ENCODE measurements around the gene KDM1B. TPM values are rescaled to one million over a fixed set of nuclear protein-coding genes. Genes with fewer than 3 reads are reported as not detected.

The KDM1B gene
- total RNA-seq, 4 donors from 2014 or later, result 28.3 to 32.5 (median 29.6) TPM

GRCh38 chr6:18177286-18177965 is 22.2 kb downstream of the KDM1B start:
- TF ChIP-seq, protein P1, sequence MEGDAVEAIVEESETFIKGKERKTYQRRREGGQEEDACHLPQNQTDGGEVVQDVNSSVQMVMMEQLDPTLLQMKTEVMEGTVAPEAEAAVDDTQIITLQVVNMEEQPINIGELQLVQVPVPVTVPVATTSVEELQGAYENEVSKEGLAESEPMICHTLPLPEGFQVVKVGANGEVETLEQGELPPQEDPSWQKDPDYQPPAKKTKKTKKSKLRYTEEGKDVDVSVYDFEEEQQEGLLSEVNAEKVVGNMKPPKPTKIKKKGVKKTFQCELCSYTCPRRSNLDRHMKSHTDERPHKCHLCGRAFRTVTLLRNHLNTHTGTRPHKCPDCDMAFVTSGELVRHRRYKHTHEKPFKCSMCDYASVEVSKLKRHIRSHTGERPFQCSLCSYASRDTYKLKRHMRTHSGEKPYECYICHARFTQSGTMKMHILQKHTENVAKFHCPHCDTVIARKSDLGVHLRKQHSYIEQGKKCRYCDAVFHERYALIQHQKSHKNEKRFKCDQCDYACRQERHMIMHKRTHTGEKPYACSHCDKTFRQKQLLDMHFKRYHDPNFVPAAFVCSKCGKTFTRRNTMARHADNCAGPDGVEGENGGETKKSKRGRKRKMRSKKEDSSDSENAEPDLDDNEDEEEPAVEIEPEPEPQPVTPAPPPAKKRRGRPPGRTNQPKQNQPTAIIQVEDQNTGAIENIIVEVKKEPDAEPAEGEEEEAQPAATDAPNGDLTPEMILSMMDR (IDR thresholded peaks at IDR 0.05), result no peak
- TF ChIP-seq POLR2A (IDR thresholded peaks at IDR 0.05) (no peak), POLR2AphosphoS5 (IDR thresholded peaks at IDR 0.05) (no peak), EP300 (IDR thresholded peaks at IDR 0.05) (no peak)
- H3K36me3 ChIP-seq, result peaks cover 17% of the 10 kb centered on the region
- H3K4me1 ChIP-seq, result no peaks in the 10 kb centered on the region
- no peaks in the 10 kb centered on the region for H3K27me3 ChIP-seq
- no peak for DNase-seq (ENCODE audit: low spot score in 2 of 2)
- no peaks in the 10 kb centered on the region for H3K9me3 ChIP-seq
- no peak overlapping the region for H3K4me3 ChIP-seq
- H3K27ac ChIP-seq, result no peak overlapping the region
- WGBS, result 83% methylated on average over 4 of the region's 4 CpGs

DNA sequence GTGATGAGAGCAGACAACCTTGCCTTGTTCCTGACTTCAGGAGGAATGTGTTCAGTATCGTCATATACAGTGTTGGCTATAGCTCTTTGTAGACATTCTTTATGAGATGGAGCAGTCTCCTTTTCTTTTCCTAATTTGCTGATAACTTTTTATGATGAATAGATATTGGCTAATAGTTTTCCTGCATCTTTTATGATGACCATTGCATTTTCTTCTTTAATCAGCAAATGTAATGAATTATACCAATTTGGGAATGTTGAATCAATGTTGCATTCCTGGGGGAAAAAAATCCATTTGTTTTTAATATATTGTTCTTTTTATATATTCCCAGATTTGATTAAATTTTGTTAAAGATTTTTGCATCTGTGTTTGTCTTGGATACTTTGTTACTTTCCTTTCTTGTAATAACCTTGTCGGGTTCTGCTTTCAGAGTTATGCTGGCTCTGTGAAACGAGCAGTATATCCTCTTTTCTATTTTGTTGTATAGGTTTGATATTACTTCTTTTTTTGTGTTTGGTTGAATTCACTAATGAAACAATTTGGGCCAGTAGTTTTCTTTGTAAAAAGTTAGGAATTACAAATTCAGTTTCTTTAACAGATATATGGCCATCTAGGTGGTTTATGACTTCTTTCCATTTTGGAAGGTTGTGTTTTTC is 23.9 kb downstream of the KDM1B start:
- Histone ChIP-seq H3K9me3 (no peaks in the 10 kb centered on the region), H3K27me3 (no peaks in the 10 kb centered on the region), H3K27ac (no peak overlapping the region), H3K4me1 (no peaks in the 10 kb centered on the region), H3K36me3 (peaks cover 15% of the 10 kb centered on the region), H3K4me3 (no peak overlapping the region)
- 84% methylated on average over 3 of the region's 3 CpGs for WGBS
- no peak for DNase-seq (ENCODE audit: low spot score in 2 of 2)
- no peak for TF ChIP-seq EP300 (IDR thresholded peaks at IDR 0.05)
- TF ChIP-seq POLR2AphosphoS5 (IDR thresholded peaks at IDR 0.05), result no peak
- no peak for TF ChIP-seq POLR2A (IDR thresholded peaks at IDR 0.05)
- TF ChIP-seq, protein P1 (IDR thresholded peaks at IDR 0.05), result no peak

DNA sequence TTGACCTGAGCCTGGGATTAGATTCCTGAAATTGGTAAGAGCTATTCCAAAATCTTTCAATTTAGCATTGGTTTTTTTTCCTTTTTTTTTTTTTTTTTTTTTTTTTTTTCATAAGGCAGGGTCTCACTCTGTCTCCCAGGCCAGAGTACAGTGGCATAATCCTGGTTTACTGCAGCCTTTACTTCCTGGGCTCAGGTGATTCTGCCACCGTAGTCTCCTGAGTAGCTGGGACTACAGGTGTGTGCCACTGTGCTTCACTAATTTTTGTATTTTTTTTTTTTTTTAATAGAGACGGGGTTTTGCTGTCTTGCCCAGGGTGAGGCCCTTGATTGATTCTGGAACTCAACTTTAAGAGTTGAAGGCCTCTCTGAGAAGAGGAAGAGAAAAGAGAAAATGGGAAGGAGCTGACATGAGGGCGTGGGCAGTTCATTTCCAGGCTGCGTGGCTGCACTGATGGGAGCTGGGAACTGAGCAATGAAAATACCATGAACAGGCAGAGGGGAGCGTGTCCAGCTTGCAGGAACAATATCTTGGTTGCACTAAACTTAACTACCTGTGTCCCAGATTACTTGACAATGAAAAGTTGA is 24.6 kb downstream of the KDM1B start:
- Histone ChIP-seq H3K4me1 (no peaks in the 10 kb centered on the region), H3K27ac (no peak overlapping the region), H3K36me3 (peaks cover 8% of the 10 kb centered on the region), H3K4me3 (no peak overlapping the region), H3K27me3 (no peaks in the 10 kb centered on the region), H3K9me3 (no peaks in the 10 kb centered on the region)
- 78% methylated on average over 5 of the region's 5 CpGs for WGBS
- DNase-seq (ENCODE audit: low spot score in 2 of 2), result no peak
- TF ChIP-seq, protein P1 (IDR thresholded peaks at IDR 0.05), result no peak
- TF ChIP-seq EP300 (IDR thresholded peaks at IDR 0.05), result no peak
- TF ChIP-seq POLR2A (IDR thresholded peaks at IDR 0.05), result no peak
- no peak for TF ChIP-seq POLR2AphosphoS5 (IDR thresholded peaks at IDR 0.05)

DNA sequence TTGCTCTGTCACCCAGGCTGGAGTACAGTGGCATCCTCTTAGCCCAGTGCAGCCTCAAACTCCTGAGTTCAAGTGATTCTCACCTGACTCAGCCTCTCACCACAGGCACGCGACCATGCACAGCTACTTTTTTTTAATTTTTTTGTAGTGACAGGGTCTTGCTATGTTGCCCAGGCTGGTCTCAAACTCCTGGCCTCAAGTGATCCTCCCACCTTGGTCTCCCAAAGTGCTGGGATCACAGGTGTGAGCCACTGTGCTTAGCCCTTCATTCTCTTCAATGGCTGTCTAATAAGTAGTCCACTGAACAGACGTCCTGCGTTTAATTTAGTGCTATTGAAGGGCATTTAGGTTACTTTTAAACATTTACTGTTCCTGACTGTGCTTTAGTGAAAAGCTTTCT is 27.3 kb downstream of the KDM1B start:
- Histone ChIP-seq H3K4me3 (no peak overlapping the region), H3K36me3 (peaks cover 16% of the 10 kb centered on the region), H3K27me3 (no peaks in the 10 kb centered on the region), H3K27ac (no peak overlapping the region), H3K9me3 (no peaks in the 10 kb centered on the region), H3K4me1 (peaks cover 2% of the 10 kb centered on the region)
- over 99% methylated on average over 4 of the region's 4 CpGs for WGBS
- DNase-seq (ENCODE audit: low spot score in 2 of 2), result no peak
- TF ChIP-seq POLR2AphosphoS5 (IDR thresholded peaks at IDR 0.05) (no peak), EP300 (IDR thresholded peaks at IDR 0.05) (no peak), POLR2A (IDR thresholded peaks at IDR 0.05) (no peak)
- TF ChIP-seq, protein P1 (IDR thresholded peaks at IDR 0.05), result no peak

- peaks cover 21% of the 10 kb centered on the region for H3K36me3 ChIP-seq
- 74% methylated on average over 4 of the region's 4 CpGs for WGBS
These were observed 28.5 kb downstream of the KDM1B start for GRCh38 chr6:18183766-18184165.

More at GRCh38 chr6:18183766-18184165, 28.5 kb downstream of the KDM1B start:
- TF ChIP-seq POLR2AphosphoS5 (IDR thresholded peaks at IDR 0.05), result no peak
- no peak for TF ChIP-seq EP300 (IDR thresholded peaks at IDR 0.05)
- TF ChIP-seq, protein P1 (IDR thresholded peaks at IDR 0.05), result no peak
- TF ChIP-seq POLR2A (IDR thresholded peaks at IDR 0.05), result no peak
- no peak for DNase-seq (ENCODE audit: low spot score in 2 of 2)
- Histone ChIP-seq H3K4me3 (no peak overlapping the region), H3K9me3 (no peaks in the 10 kb centered on the region), H3K4me1 (peaks cover 2% of the 10 kb centered on the region), H3K27me3 (no peaks in the 10 kb centered on the region), H3K27ac (no peak overlapping the region)
